DLD1 (cell line): Measurements from ENCODE around the gene PRKACA.

Experiments
- in situ Hi-C: cut with HindIII; loops from 2 replicates; pipeline ENCODE4 v1.10.0; 2017; ENCODE audit warnings: low sequenced_read_pairs

Gene PRKACA

GRCh38 chr19:14097532-14098151, 19.9 kb downstream of the PRKACA start:
- in situ Hi-C loops = loop anchor here (25.0 kb wide), 1 partner anchor 210 kb away; the partner anchor contains the start of gene NANOS3

DNA sequence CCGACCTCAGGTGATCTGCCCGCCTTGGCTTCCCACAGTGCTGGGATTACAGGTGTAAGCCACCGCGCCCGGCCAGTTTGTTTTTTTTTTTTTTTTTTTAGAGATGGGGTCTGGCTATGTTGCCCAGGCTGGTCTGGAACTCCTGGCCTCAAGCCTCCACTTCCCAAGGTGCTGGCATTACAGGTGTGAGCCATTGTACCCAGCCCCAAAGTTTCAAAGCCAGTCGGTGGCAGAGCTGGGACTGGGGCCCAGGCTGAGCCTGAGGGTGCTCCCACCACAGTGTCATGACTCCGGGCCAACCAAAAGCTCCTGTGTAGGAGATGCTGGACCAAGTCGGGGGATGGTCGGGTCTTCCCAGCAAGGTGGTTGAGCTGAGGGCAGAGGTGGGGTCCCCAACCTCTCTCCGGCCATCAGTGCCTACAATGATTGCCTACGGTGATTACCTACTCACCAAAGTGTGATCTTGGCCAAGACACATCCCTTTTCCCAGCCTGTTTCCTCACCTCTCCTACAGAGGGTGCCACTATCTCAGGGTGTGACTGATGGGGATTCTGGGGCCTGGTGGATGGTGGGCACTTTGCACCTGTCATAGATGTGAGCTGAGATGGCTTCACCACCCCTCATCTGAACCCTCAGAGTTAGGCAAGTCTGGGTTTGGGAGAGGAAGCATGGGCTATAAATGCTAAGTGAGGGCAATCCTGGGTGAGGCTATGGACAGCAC, 21.1 kb downstream of the PRKACA start:
- in situ Hi-C loops = loop anchor here (25.0 kb wide), 1 partner anchor 209 kb away; the partner anchor contains the start of gene NANOS3

GRCh38 chr19:14094854-14095253, 22.7 kb downstream of the PRKACA start:
- in situ Hi-C loops = loop anchor here (25.0 kb wide), 1 partner anchor 208 kb away; the partner anchor contains the start of gene NANOS3

GRCh38 chr19:14093117-14093823, 24.3 kb downstream of the PRKACA start:
- in situ Hi-C loops = loop anchor here (25.0 kb wide), 1 partner anchor 206 kb away; the partner anchor contains the start of gene NANOS3

DNA sequence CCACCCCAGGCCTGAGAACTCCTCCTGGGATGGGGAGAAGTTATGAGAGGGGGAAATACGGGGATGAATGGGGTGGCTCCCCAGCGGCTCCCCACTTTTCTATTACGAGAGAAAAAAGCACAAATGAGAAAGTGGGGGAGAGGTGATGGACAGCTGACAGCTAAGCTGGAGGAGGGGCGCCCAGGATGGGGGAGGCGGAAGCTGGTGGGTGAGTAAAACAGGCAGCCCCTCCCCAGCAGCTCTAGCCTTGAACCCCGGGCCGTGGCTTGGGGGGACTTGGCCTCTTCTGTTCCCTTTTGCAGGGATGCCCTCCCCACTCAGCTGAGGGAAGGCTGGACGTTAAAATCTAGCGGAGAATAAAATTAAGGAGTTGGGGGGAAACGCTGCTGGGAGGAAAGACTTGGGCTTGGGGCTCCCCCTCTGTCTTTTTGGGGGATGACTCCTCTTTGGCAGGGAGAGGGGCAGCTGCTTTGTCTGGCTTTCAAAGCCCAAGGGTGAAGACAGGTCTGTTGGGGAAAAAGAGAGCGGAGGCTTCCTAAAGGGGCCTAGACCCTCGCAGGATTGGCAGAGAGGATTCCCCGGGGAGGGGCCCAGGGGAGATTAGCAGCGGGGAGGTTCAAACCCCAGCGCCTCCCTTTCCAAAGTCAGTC, 25.6 kb downstream of the PRKACA start:
- in situ Hi-C loops = loop anchor here (25.0 kb wide), 1 partner anchor 205 kb away; the partner anchor contains the start of gene NANOS3

DNA sequence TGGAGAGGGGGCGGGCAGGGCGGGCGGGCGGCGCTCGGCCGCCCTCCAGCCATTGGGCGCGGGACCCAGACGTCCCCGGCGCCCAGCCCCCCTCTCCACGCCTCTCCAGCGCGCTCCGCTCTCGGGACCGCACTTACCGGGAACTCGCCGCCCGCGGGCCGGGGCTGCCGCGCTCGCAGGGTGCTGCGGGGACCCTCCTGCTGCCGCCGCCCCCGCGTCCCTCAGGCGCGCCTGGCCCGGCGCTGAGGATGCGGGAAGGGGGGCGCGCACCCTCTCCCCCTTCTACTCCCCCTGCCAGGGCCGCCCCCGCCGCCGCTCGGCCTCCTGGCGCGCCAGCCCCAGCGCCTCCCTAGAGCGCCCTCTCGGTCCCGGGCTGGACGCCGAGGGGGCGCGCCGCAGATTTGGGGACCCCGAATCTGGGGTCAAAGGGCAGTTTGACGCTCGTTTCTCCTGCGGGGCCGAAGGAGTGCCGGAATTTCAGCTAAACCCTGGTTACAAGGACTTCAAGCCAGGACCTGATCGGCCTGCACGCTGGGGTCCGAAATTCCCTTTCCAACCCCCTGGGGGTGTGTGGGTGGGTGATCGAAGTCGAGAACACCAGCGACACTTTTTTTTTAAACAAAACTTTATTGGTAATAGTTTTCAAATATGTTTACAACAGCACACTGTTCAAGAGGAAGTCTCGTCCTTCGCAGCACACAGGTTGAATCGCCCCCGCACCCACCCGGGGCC, 26.3 kb downstream of the PRKACA start:
- in situ Hi-C loops = loop anchor here (25.0 kb wide), 1 partner anchor 204 kb away; the partner anchor contains the start of gene NANOS3

DNA sequence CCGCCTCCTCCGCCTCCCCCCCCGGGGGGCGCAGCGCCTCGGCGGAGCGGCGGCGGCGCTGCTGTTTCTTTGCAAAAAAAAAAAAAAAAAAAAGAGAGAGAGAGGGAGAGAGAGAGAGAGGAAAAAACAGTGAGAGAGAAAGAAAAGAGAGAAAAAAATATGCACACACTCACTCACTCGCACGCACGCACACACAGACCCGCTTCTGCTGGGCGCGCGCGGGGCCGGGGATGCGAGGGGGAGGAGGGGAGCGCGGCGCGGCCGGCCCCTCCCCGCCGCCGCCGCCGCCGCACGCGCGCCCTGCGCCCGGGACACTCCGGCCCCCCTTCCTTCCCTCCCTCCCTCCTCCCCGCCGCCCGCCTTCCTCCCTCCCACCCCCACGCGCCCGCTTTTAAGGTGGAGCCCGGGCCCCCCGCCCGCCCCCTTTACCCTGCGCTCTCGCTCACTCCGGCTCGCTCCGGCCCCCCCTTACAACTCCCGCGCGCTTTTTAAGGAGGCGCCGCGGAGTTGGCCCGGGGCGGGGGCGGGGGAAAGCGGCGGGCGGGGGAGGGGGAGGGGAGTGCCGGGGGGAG, 27.0 kb downstream of the PRKACA start, which contains the start of gene SAMD1:
SAMD1 (minus strand) TSS at position 243 of the 572 bp plus-strand sequence.
- in situ Hi-C loops = loop anchor here (25.0 kb wide), 1 partner anchor 203 kb away; the partner anchor contains the start of gene NANOS3

- in situ Hi-C loops = loop anchor here (25.0 kb wide), 1 partner anchor 203 kb away; the partner anchor contains the start of gene NANOS3
Measured at GRCh38 chr19:14089662-14090508, 27.7 kb downstream of the PRKACA start.

- in situ Hi-C loops = loop anchor here (25.0 kb wide), 1 partner anchor 202 kb away; the partner anchor contains the start of gene NANOS3
Measured at GRCh38 chr19:14089412-14089661, 28.2 kb downstream of the PRKACA start.

DNA sequence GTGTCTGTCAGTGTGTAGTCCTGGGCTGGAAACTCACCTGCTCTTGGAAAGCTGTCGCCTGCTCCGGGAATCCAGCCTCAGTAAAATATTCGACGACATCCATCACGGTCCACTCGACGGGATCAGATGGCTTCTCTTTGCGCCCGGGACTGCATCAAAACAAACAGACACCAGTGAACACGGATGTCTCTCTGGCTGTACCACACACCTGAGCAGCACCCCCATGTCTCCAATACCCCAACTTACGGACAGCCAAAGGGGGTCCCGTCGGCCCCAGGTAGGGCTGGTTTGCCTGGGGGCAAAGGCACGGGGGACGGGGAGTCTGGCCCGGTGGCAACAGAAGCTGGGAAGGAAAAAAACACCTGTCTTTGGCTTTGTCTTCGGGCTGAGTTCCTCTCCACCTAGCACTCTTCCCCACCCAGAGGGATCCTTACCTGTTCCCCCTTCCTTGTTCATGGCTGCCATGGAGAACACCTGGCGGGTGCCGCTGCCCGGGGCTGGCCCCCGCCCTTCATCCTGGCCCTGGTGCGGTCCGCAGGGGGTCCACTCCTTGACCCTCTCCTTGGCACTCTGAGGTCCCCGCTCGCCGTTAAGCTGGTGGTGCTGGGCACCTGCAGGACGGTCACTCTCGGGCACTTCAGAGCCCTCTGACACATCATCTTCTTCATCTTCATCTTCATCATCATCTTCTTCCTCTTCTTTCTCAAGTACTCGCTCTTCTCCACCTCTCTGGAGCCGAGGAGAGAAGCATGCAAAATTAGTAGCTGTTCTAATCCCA, 28.7 kb downstream of the PRKACA start:
- in situ Hi-C loops = loop anchor here (25.0 kb wide), 1 partner anchor 202 kb away; the partner anchor contains the start of gene NANOS3

GRCh38 chr19:14086098-14086497, 31.5 kb downstream of the PRKACA start:
- in situ Hi-C loops = loop anchor here (25.0 kb wide), 1 partner anchor 199 kb away; the partner anchor contains the start of gene NANOS3

DNA sequence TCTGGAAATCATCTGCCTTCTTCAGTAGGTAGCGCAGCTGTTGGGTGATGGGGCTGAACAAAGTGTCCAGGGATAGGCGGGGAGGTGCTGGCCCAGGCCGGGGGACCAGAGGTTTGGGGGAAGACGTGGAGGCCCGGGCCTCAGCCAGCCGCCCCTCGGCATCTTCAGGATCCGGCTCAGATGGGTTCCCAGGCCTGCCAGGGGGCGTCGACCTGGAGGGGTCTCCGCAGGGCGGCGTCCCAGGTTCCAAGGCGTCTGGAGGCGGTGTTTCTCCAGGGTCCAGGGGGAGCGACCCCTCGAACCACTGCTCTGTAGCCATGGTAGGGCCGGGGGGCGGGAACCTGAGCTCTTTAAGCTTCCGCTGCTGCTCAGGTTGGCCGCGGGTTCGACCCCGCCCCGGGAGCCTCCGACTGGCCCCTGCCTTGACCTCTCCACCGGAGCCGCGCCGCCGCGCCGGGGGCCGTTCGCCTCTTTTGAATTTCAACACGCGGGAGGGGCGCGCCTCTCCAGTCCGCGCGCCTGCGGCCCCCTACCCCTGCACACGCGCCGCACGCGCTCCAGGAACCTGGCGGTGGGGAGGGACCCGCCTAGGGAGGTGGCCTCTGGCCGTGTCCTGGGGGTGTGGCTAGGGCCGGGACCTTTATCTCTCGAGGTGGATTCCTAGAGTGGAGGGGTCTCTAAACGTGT, 32.1 kb downstream of the PRKACA start, which contains the start of gene C19orf67:
C19orf67 (minus strand) TSS at position 475 of the 687 bp plus-strand sequence; CDS start at position 319, 156 bp downstream.
- in situ Hi-C loops = loop anchor here (25.0 kb wide), 1 partner anchor 198 kb away; the partner anchor contains the start of gene NANOS3

DNA sequence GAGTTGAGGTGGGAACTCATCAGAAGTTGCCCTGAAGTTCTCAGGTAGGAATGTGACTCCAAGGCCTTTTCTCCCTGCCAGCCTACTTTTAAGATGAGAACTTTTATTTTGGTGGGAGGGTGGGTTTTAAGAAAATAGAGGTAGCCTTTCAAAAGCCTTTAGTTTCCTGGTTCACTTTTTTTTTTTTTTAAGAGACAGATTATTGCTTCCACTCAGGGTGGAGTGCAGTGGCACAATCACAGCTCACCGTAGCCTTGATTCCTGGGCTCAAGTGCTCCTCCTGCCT, 34.9 kb downstream of the PRKACA start:
- in situ Hi-C loops = loop anchor here (25.0 kb wide), 1 partner anchor 195 kb away; the partner anchor contains the start of gene NANOS3

DNA sequence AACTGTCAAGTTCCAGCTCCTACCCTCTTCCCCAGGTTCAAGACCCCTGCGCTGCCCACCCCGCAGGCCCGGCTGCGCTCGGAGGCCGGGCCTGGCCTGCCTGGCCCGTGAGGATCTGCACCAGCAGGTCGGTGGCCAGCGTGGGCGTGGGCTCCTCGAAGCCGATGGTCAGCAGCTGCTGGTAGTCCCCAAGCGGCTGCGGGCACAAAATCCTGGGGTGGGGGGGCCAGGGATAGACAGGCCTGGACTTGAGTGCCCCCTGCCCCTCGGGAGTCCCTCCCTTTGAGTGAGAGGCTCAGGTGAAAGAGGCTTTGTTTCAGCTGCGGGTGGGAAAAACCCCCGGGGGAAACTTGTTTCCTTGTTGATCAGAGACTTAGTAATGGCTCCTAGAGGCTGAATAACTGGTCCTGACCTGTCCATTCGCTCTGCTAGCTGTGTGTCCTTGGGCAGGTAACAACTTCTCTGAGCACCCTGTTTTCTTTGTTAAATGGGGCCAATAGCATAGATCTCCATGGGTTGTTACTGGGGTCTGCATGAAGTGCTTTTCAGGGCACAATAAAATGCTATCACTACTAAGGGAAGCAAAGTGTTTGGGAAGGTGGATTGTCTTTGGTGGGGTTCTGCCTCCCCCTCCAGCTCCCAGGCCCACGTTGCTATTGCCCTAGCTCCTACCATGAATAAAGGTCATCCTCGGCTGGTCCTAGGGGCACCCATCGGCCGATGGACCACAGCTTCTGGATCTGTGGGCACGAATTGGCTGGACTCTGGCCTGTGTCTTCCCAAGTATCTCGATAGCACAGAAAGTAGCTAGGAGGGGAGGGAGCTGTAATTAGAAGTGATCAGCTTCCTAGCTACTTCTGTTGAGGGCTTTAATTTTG, 35.5 kb downstream of the PRKACA start:
- in situ Hi-C loops = loop anchor here (25.0 kb wide), 1 partner anchor 195 kb away; the partner anchor contains the start of gene NANOS3

DNA sequence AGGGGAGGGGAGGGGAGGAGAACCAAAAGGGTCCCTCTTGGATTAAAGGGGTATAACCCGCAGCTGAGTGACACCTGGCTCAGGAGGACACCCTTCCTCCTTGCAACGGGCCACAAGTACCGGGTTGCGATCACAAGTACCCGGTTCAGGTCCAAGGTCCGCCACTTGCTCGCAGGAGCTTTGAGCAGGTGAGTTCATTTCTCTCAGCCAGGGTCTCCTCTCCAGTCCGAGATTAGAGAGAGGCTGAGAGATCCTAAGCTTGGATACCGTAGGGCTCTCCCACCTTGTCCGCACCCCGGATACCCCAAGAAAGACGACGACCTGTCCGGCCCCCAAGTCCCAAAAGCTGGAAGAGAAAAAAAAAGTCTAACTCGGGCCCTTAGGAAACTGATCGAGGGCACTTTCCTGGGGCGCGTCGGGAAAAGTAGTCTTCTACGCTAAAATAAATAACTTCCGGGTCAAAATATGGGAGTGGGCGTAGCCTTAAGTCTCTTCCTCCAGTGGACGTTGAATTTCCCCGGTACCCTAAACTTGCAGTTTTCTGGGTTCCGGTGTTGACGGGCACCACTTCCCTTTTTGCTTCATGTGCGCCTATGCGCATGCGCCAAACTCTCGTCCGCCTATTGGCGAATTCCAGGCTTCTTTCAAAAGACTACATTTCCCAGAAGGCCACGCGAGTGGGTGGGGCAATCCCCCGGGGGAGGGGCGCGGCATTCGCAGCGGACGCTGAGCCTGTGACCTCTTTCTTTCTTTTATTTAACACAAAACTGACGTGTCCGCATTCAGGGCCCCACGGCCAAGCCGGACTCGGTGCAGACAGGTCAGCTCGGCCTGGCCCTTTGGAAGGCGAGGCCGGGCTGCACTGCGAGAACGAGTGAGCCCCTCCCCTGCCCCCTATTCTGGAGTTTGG, 36.4 kb downstream of the PRKACA start:
- in situ Hi-C loops = loop anchor here (25.0 kb wide), 1 partner anchor 194 kb away; the partner anchor contains the start of gene NANOS3
